ENCODE measurements around the gene CDH10.

The CDH10 gene

GRCh38 chr5:24555229-24555628 is 89.5 kb downstream of the CDH10 start:
- Mint-ChIP-seq H3K27me3 (no peaks in the 10 kb centered on the region), H3K9me3 (no peaks in the 10 kb centered on the region), H3K4me3 (no peak overlapping the region), H3K4me1 (no peaks in the 10 kb centered on the region), H3K27ac (no peak overlapping the region), H3K36me3 (no peaks in the 10 kb centered on the region)
- ATAC-seq (replicated peaks) (no peak), DNase-seq (no peak)

- Mint-ChIP-seq H3K27ac (no peak overlapping the region), H3K9me3 (no peaks in the 10 kb centered on the region), H3K27me3 (no peaks in the 10 kb centered on the region), H3K4me1 (no peaks in the 10 kb centered on the region), H3K36me3 (no peaks in the 10 kb centered on the region), H3K4me3 (no peak overlapping the region)
- ATAC-seq (replicated peaks) (no peak), DNase-seq (no peak)
These were observed 97.6 kb downstream of the CDH10 start for GRCh38 chr5:24547132-24547531.

GRCh38 chr5:24539613-24540012 is 105.2 kb downstream of the CDH10 start:
- ATAC-seq (replicated peaks) (no peak), DNase-seq (no peak)
- Mint-ChIP-seq H3K4me3 (no peak overlapping the region), H3K27ac (no peak overlapping the region), H3K36me3 (no peaks in the 10 kb centered on the region), H3K27me3 (no peaks in the 10 kb centered on the region), H3K4me1 (no peaks in the 10 kb centered on the region), H3K9me3 (peaks cover 0 to 2% of the 10 kb centered on the region in 2 donors)

GRCh38 chr5:24538346-24538745 is 106.4 kb downstream of the CDH10 start:
- Mint-ChIP-seq H3K9me3 (peaks cover 0 to 2% of the 10 kb centered on the region in 2 donors), H3K4me3 (no peak overlapping the region), H3K36me3 (no peaks in the 10 kb centered on the region), H3K27ac (no peak overlapping the region), H3K4me1 (no peaks in the 10 kb centered on the region), H3K27me3 (no peaks in the 10 kb centered on the region)
- no peak for ATAC-seq (replicated peaks)
- no peak for DNase-seq

- H3K9me3 Mint-ChIP-seq: peaks cover 0 to 2% of the 10 kb centered on the region in 2 donors
- no peaks in the 10 kb centered on the region for H3K27me3 Mint-ChIP-seq
- H3K27ac Mint-ChIP-seq: no peak overlapping the region
- H3K36me3 Mint-ChIP-seq: no peaks in the 10 kb centered on the region
- no peak for DNase-seq
- no peak for ATAC-seq (replicated peaks)
- no peak overlapping the region for H3K4me3 Mint-ChIP-seq
- no peaks in the 10 kb centered on the region for H3K4me1 Mint-ChIP-seq
These were observed 109.1 kb downstream of the CDH10 start for GRCh38 chr5:24535646-24536045.

- Mint-ChIP-seq H3K4me3 (no peak overlapping the region), H3K36me3 (no peaks in the 10 kb centered on the region), H3K27me3 (no peaks in the 10 kb centered on the region), H3K4me1 (no peaks in the 10 kb centered on the region), H3K27ac (no peak overlapping the region), H3K9me3 (peaks cover 3 to 4% of the 10 kb centered on the region in 2 donors)
- ATAC-seq (replicated peaks) (no peak), DNase-seq (no peak)
These were observed 113.9 kb downstream of the CDH10 start for GRCh38 chr5:24530906-24531305.

- Mint-ChIP-seq H3K9me3 (peaks cover 2 to 4% of the 10 kb centered on the region in 2 donors), H3K27me3 (no peaks in the 10 kb centered on the region), H3K36me3 (no peaks in the 10 kb centered on the region), H3K27ac (no peak overlapping the region), H3K4me3 (no peak overlapping the region), H3K4me1 (no peaks in the 10 kb centered on the region)
- DNase-seq (no peak), ATAC-seq (replicated peaks) (no peak)
These were observed 119.4 kb downstream of the CDH10 start for GRCh38 chr5:24525414-24525813.

GRCh38 chr5:24512423-24512822 is 132.4 kb downstream of the CDH10 start:
- DNase-seq (no peak), ATAC-seq (replicated peaks) (no peak)
- Mint-ChIP-seq H3K36me3 (no peaks in the 10 kb centered on the region), H3K27me3 (no peaks in the 10 kb centered on the region), H3K4me3 (no peak overlapping the region), H3K27ac (no peak overlapping the region), H3K9me3 (peaks cover 2 to 6% of the 10 kb centered on the region in 2 donors), H3K4me1 (no peaks in the 10 kb centered on the region)

GRCh38 chr5:24510523-24510988 is 134.2 kb downstream of the CDH10 start:
- H3K27ac Mint-ChIP-seq: no peak overlapping the region

GRCh38 chr5:24509943-24510342 is 134.8 kb downstream of the CDH10 start:
- Mint-ChIP-seq H3K4me3 (no peak overlapping the region), H3K36me3 (no peaks in the 10 kb centered on the region), H3K27me3 (no peaks in the 10 kb centered on the region), H3K27ac (no peak overlapping the region), H3K9me3 (peaks cover 2 to 3% of the 10 kb centered on the region in 2 donors), H3K4me1 (no peaks in the 10 kb centered on the region)
- DNase-seq: no peak
- no peak for ATAC-seq (replicated peaks)

More at GRCh38 chr5:24510523-24510988, 134.2 kb downstream of the CDH10 start:
- no peak for DNase-seq
- ATAC-seq (replicated peaks): no peak
- H3K9me3 Mint-ChIP-seq: peaks cover 2 to 3% of the 10 kb centered on the region in 2 donors
- no peaks in the 10 kb centered on the region for H3K36me3 Mint-ChIP-seq
- H3K27me3 Mint-ChIP-seq: no peaks in the 10 kb centered on the region
- H3K4me3 Mint-ChIP-seq: no peak overlapping the region
- H3K4me1 Mint-ChIP-seq: no peaks in the 10 kb centered on the region

GRCh38 chr5:24505258-24505657 is 139.5 kb downstream of the CDH10 start:
- H3K27ac Mint-ChIP-seq: no peak overlapping the region
- H3K4me1 Mint-ChIP-seq: no peaks in the 10 kb centered on the region
- no peaks in the 10 kb centered on the region for H3K36me3 Mint-ChIP-seq
- no peak overlapping the region for H3K4me3 Mint-ChIP-seq
- DNase-seq (no peak), ATAC-seq (replicated peaks) (no peak)
- H3K9me3 Mint-ChIP-seq: no peaks in the 10 kb centered on the region
- no peaks in the 10 kb centered on the region for H3K27me3 Mint-ChIP-seq

- DNase-seq (no peak), ATAC-seq (replicated peaks) (no peak)
- H3K9me3 Mint-ChIP-seq: no peaks in the 10 kb centered on the region
- H3K27ac Mint-ChIP-seq: no peak overlapping the region
- no peaks in the 10 kb centered on the region for H3K4me1 Mint-ChIP-seq
- no peaks in the 10 kb centered on the region for H3K27me3 Mint-ChIP-seq
- no peak overlapping the region for H3K4me3 Mint-ChIP-seq
- H3K36me3 Mint-ChIP-seq: no peaks in the 10 kb centered on the region
These were observed 147.1 kb downstream of the CDH10 start for GRCh38 chr5:24497591-24498157.

- no peaks in the 10 kb centered on the region for H3K4me1 Mint-ChIP-seq
- no peak for DNase-seq
- no peak overlapping the region for H3K27ac Mint-ChIP-seq
- no peaks in the 10 kb centered on the region for H3K9me3 Mint-ChIP-seq
- H3K36me3 Mint-ChIP-seq: no peaks in the 10 kb centered on the region
- ATAC-seq (replicated peaks): no peak
- H3K4me3 Mint-ChIP-seq: no peak overlapping the region
- H3K27me3 Mint-ChIP-seq: no peaks in the 10 kb centered on the region
These were observed 147.6 kb downstream of the CDH10 start for GRCh38 chr5:24497145-24497544.

- no peaks in the 10 kb centered on the region for H3K9me3 Mint-ChIP-seq
- no peak overlapping the region for H3K4me3 Mint-ChIP-seq
- no peaks in the 10 kb centered on the region for H3K27me3 Mint-ChIP-seq
- ATAC-seq (replicated peaks) (no peak), DNase-seq (no peak)
- no peaks in the 10 kb centered on the region for H3K36me3 Mint-ChIP-seq
- H3K4me1 Mint-ChIP-seq: no peaks in the 10 kb centered on the region
- H3K27ac Mint-ChIP-seq: no peak overlapping the region
These were observed 148.5 kb downstream of the CDH10 start for GRCh38 chr5:24496268-24496667.

- no peaks in the 10 kb centered on the region for H3K36me3 Mint-ChIP-seq
- no peak for DNase-seq
- no peaks in the 10 kb centered on the region for H3K4me1 Mint-ChIP-seq
- H3K27ac Mint-ChIP-seq: no peak overlapping the region
- H3K9me3 Mint-ChIP-seq: peaks cover 0 to 2% of the 10 kb centered on the region in 2 donors
- no peak overlapping the region for H3K4me3 Mint-ChIP-seq
- H3K27me3 Mint-ChIP-seq: no peaks in the 10 kb centered on the region
- ATAC-seq (replicated peaks): no peak
These were observed 152.5 kb downstream of the CDH10 start for GRCh38 chr5:24492229-24492628.

- no peak overlapping the region for H3K27ac Mint-ChIP-seq
- no peak for DNase-seq
- no peaks in the 10 kb centered on the region for H3K36me3 Mint-ChIP-seq
- no peaks in the 10 kb centered on the region for H3K4me1 Mint-ChIP-seq
- no peak for ATAC-seq (replicated peaks)
- H3K9me3 Mint-ChIP-seq: peaks cover 0 to 2% of the 10 kb centered on the region in 2 donors
- no peak overlapping the region for H3K4me3 Mint-ChIP-seq
- H3K27me3 Mint-ChIP-seq: no peaks in the 10 kb centered on the region
These were observed 153.3 kb downstream of the CDH10 start for GRCh38 chr5:24491490-24491889.
